Cardiac fibroblast (primary cell): ENCODE measurements around the gene BEST4.

ENCODE experiments used
- DNase-seq, 2 donors: peaks; one replicate each; pipeline versions ENCODE4 v3.0.0 to v3.0.0-alpha.2; 2010; ENCODE audit warnings: low read depth in 2 of 2
- H3K4me3 ChIP-seq, 2 donors: replicated peaks in 1 of 2; 1 replicate in 1 of 2; 2 replicates in 1 of 2; pipeline ENCODE4 v1.5.1; 2011; ENCODE audit warnings: low read depth in 2 of 2, low read length in 2 of 2, mild to moderate bottlenecking in 2 of 2, moderate library complexity in 1 of 2
- CTCF ChIP-seq: IDR thresholded peaks from one replicate; pipeline ENCODE4 v1.5.1; 2011; ENCODE audit warnings: low read depth, mild to moderate bottlenecking, low read length, inconsistent platforms

The BEST4 gene

DNA sequence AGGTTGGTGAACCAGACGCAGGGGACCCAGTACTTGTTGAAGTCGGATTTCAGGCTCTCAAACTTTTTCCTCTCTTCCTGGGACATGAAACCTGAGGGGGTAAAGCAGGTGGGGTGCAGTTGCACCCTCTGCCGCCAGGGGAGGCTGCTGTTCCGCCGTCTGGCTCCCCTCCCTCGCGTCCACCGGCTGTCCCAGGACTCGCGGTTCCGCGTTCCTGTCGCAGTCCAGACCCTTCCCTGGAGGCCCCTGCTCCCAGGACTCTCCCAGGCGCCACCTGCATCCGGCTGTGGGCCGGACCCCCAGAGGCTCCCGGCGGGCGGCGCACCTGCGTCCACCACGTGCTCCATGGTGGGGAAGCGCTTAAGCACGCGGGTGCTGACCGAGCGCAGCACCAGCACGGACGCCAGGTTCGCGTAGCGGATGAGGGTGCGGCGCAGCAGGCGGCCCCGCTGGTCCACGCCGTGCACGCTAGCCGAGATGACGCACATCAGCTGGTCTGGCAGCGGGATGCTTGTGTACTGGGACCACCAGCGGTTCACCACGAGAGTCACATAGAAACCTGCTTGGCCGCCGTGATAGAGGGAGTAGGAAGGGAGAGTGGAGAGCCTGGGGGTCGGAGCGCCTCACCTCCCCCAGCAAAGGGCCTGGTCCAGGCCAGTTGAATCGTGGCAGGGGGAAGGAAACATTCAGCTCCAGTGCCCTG, 1.7 kb downstream of the BEST4 start:
- TF ChIP-seq CTCF: peak; percentile 99
- peak; percentile 58 to 61 for DNase-seq
- H3K4me3 ChIP-seq: peak overlapping the region; percentile 43 to 47

GRCh38 chr1:44785501-44786137, 2.4 kb downstream of the BEST4 start:
- TF ChIP-seq CTCF: no peak
- DNase-seq: no peak

GRCh38 chr1:44785029-44785380, 3.0 kb downstream of the BEST4 start:
- DNase-seq: no peak
- H3K4me3 ChIP-seq: no peak overlapping the region
- no peak for TF ChIP-seq CTCF

More at GRCh38 chr1:44785501-44786137, 2.4 kb downstream of the BEST4 start:
- peak overlapping the region; percentile 43 to 47 for H3K4me3 ChIP-seq

GRCh38 chr1:44784094-44785028, 3.6 kb downstream of the BEST4 start:
- no peak for TF ChIP-seq CTCF
- DNase-seq: no peak
- peak overlapping the region; percentile 13 to 34 for H3K4me3 ChIP-seq

DNA sequence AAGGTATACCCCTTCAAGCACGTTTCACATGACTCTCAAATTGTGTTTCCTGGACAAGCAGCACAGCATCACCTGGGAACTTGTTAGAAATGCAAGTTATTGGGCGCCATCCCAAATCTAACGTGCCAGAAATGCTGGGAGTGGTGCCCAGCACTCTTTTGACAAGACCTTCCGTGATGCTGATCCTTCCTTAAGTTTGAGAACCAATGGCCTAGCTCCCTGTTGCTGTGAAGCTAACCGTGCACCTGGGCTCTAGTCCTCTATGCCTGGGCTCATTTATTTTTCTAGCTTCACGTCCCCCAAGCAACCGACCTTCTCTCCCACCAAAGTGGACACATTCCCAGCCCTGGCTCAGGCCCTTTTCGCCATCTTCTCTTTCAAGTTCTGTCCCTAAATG, 4.3 kb downstream of the BEST4 start:
- no peak for TF ChIP-seq CTCF
- DNase-seq: no peak
- H3K4me3 ChIP-seq: no peak overlapping the region

DNA sequence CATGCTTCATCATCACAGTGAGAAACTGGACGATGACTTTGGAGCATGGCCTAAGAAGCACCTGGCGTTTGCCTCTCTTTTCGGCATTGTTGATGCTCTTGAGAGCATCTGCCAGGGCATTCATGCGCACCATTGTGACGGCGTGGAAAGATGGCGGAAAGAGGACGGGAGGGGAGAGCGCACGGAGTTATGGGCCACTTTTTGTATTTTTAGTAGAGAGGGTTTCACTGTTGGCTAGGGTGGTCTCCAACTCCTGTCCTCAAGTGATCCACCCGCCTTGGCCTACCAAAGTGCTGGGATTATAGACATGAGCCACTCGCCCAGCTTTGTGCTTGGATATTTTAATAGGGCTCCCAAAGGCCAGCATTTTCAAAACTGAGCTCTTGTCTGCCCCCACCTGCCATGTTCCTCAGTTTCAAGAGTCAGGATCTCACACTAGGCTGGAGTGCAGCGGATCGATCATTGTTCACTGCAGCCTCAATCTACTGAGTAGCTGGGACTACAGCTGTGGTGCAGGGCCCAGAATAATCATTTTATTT, 7.3 kb downstream of the BEST4 start:
- no peak for DNase-seq
- TF ChIP-seq CTCF: no peak
- H3K4me3 ChIP-seq: no peak overlapping the region
